GM12875 (cell line): ENCODE measurements around the gene SMAD4.
"Not testable (repeated sequence)": the region's sequence is repeated elsewhere in the genome, so short reads cannot be mapped to it uniquely, and the experiment has no call there.

ENCODE experiments used
- H3K4me3 ChIP-seq: one replicate; pipeline ENCODE4 v1.5.1; 2011; ENCODE audit warnings: low read depth, low read length, control low read depth
- TF ChIP-seq, protein P1 (sequence below): IDR thresholded peaks from 2 replicates; pipeline ENCODE4 v1.5.1; 2011; ENCODE audit warnings: low read depth, mild to moderate bottlenecking, control low read depth, inconsistent platforms, low read length, moderate library complexity, borderline replicate concordance; ENCODE audit not compliant: insufficient read depth

SMAD4 gene

DNA sequence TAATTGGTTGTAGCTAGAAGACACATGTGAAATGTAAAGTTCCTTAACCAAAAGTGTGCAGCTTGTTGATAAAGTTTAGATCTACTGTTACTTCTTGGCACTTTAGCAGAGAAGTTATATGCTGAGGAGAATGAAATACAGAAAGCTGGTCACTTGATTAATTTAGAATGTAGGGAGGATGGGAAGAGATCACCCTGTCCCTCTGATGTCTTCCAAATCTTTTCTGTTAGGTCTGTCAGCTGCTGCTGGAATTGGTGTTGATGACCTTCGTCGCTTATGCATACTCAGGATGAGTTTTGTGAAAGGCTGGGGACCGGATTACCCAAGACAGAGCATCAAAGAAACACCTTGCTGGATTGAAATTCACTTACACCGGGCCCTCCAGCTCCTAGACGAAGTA lies 48.0 kb downstream of the SMAD4 start:
- TF ChIP-seq, protein P1, sequence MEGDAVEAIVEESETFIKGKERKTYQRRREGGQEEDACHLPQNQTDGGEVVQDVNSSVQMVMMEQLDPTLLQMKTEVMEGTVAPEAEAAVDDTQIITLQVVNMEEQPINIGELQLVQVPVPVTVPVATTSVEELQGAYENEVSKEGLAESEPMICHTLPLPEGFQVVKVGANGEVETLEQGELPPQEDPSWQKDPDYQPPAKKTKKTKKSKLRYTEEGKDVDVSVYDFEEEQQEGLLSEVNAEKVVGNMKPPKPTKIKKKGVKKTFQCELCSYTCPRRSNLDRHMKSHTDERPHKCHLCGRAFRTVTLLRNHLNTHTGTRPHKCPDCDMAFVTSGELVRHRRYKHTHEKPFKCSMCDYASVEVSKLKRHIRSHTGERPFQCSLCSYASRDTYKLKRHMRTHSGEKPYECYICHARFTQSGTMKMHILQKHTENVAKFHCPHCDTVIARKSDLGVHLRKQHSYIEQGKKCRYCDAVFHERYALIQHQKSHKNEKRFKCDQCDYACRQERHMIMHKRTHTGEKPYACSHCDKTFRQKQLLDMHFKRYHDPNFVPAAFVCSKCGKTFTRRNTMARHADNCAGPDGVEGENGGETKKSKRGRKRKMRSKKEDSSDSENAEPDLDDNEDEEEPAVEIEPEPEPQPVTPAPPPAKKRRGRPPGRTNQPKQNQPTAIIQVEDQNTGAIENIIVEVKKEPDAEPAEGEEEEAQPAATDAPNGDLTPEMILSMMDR: no peak
- no peak overlapping the region for H3K4me3 ChIP-seq

DNA sequence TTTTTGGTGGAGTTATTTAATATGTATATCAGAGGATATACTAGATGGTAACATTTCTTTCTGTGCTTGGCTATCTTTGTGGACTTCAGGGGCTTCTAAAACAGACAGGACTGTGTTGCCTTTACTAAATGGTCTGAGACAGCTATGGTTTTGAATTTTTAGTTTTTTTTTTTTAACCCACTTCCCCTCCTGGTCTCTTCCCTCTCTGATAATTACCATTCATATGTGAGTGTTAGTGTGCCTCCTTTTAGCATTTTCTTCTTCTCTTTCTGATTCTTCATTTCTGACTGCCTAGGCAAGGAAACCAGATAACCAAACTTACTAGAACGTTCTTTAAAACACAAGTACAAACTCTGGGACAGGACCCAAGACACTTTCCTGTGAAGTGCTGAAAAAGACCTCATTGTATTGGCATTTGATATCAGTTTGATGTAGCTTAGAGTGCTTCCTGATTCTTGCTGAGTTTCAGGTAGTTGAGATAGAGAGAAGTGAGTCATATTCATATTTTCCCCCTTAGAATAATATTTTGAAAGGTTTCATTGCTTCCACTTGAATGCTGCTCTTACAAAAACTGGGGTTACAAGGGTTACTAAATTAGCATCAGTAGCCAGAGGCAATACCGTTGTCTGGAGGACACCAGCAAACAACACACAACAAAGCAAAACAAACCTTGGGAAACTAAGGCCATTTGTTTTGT lies 52.7 kb downstream of the SMAD4 start:
- H3K4me3 ChIP-seq: no peak overlapping the region
- TF ChIP-seq, protein P1: no peak

DNA sequence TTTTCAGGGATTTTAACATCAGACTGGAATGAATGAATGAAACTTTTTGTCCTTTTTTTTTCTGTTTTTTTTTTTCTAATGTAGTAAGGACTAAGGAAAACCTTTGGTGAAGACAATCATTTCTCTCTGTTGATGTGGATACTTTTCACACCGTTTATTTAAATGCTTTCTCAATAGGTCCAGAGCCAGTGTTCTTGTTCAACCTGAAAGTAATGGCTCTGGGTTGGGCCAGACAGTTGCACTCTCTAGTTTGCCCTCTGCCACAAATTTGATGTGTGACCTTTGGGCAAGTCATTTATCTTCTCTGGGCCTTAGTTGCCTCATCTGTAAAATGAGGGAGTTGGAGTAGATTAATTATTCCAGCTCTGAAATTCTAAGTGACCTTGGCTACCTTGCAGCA lies 53.4 kb downstream of the SMAD4 start:
- TF ChIP-seq, protein P1: no peak
- H3K4me3 ChIP-seq: no peak overlapping the region

GRCh38 chr18:51088410-51088809 lies 58.4 kb downstream of the SMAD4 start:
- no peak overlapping the region for H3K4me3 ChIP-seq
- TF ChIP-seq, protein P1: no peak

GRCh38 chr18:51089691-51090090 lies 59.7 kb downstream of the SMAD4 start:
- no peak overlapping the region for H3K4me3 ChIP-seq
- TF ChIP-seq, protein P1: no peak

DNA sequence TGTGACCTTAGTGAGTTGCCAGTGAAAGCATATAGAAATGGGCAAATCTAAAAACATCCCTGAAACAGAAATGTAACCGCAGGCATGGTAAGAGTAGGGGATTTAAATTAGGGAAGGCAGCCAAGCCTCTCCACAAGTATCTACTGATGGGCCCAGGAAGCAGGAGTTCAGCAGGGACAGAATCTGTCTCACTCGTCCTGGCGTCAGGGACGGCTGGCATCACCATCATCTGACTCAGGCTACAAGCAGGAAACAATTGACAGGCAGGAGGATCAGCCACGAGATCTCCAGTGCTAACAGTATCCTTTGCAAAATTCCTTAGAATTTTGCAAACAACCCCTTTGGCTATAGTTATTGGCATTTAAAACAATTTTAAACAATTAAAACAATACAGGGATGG lies 61.3 kb downstream of the SMAD4 start:
- TF ChIP-seq, protein P1: no peak
- H3K4me3 ChIP-seq: no peak overlapping the region

- no peak overlapping the region for H3K4me3 ChIP-seq
- TF ChIP-seq, protein P1: no peak
These were observed 62.1 kb downstream of the SMAD4 start for GRCh38 chr18:51092117-51092516.

- H3K4me3 ChIP-seq: not testable (repeated sequence)
These were observed 63.0 kb downstream of the SMAD4 start for GRCh38 chr18:51092967-51093366.
